ENCODE measurements around the gene DENND1B.

DNA sequence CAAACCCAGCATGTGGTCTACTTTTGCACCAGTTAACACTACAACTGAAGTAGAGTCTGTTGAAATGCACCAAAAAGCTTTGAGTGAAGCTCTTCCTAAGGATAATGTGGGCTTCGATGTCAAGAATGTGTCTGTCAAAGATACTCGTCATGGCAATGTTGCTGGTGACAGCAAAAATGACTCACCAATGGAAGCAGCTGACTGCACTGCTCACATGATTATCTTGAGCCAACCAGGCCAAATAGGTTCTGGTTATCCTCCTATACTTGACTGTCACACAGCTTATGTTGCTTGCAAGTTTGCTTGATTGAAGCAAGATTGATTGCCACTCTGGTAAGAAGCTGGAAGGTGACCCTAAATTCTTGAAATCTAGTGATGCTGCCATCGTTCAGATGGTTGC is 85.2 kb downstream of the DENND1B start:
- no peak for TF ChIP-seq CTCF (conservative IDR thresholded peaks at IDR 0.05; ENCODE audit: low read length)
- TF ChIP-seq EZH2phosphoT487 (IDR thresholded peaks at IDR 0.05; ENCODE audit: borderline replicate concordance) = no peak
